ENCODE results near the gene RPL28. TPM values are rescaled to one million over a fixed set of nuclear protein-coding genes. Genes with fewer than 3 reads are reported as not detected.
A peak's percentile ranks its signal among the peaks of the same experiment; 100 is the strongest.

The RPL28 gene
- total and polyA plus RNA-seq, 7 experiments from 2014 or later = 740 to 3,799 (median 2,729) TPM

- Histone ChIP-seq H3K4me1 (ENCODE audit: control insufficient read depth in 2 of 2, insufficient read depth in 2 of 2, low read length in 2 of 2) (peaks cover 45 to 50% of the 10 kb centered on the region in 2 donors), H3K9me3 (ENCODE audit: control insufficient read depth in 2 of 3, low read length in 3 of 3) (no peaks in the 10 kb centered on the region), H3K36me3 (ENCODE audit: control insufficient read depth in 2 of 3, insufficient read depth in 3 of 3, low read length in 3 of 3) (peaks cover 0 to 42% (median 11%) of the 10 kb centered on the region in 3 experiments), H3K27ac (ENCODE audit: low read depth, low read length) (peak overlapping the region; percentile 91), H3K27me3 (ENCODE audit: control insufficient read depth in 2 of 2, insufficient read depth in 2 of 2, low read length in 2 of 2) (no peaks in the 10 kb centered on the region), H3K4me3 (ENCODE audit: low read length) (peak overlapping the region; percentile 92)
- ATAC-seq = peak; percentile 85
- H3K27ac Mint-ChIP-seq = peak overlapping the region; percentile 91 to 100 (median 99)
- intact Hi-C loops (cut with micrococcal nuclease) = loop anchor here (1.0 to 10.0 kb wide), 20 partner anchors 23 to 1518 kb away; partner anchors contain the start of genes HSPBP1 (in 2 of the 2), KMT5C (in 2 of the 2), PPP1R12C (in 2 of the 2) and PPP6R1 (in 2 of the 2)
- POLR2A ChIA-PET = interaction anchor here (0.7 to 7.3 kb wide), 23 partner anchors 14 to 269 kb away, joined by 3 to 82 read pairs (median 5); partner anchors contain the start of genes HSPBP1, ISOC2, KMT5C and PPP1R12C
- CTCF ChIA-PET = interaction anchor here (0.8 to 2.4 kb wide), 5 partner anchors 16 to 125 kb away, joined by 3 to 16 read pairs (median 4); partner anchors contain the start of gene KMT5C
- peaks cover 0 to 8% (median 0%) of the 10 kb centered on the region in 11 donors for H3K9me3 Mint-ChIP-seq
- peaks cover 35 to 72% (median 64%) of the 10 kb centered on the region in 7 donors for H3K4me1 Mint-ChIP-seq
- H3K36me3 Mint-ChIP-seq = peaks cover 7 to 47% (median 19%) of the 10 kb centered on the region in 5 donors
- peak overlapping the region; percentile 94 to 100 (median 100) for H3K4me3 Mint-ChIP-seq
- peaks cover 0 to 3% (median 0%) of the 10 kb centered on the region in 5 donors for H3K27me3 Mint-ChIP-seq
- DNase-seq = peak; percentile 88 to 98 (median 97)
Observed at GRCh38 chr19:55384920-55385723, 610 bp upstream of the RPL28 start.

- Mint-ChIP-seq H3K27ac (peak overlapping the region; percentile 91 to 100 (median 99)), H3K4me1 (peaks cover 43 to 84% (median 71%) of the 10 kb centered on the region in 7 donors), H3K9me3 (peaks cover 0 to 8% (median 0%) of the 10 kb centered on the region in 11 donors), H3K4me3 (peak overlapping the region; percentile 94 to 100 (median 100)), H3K27me3 (peaks cover 0 to 3% (median 0%) of the 10 kb centered on the region in 5 donors), H3K36me3 (peaks cover 5 to 49% (median 19%) of the 10 kb centered on the region in 5 donors)
- peak in 1 of 9 donors; percentile 21 for DNase-seq
- H3K9me3 ChIP-seq (ENCODE audit: control insufficient read depth in 2 of 3, low read length in 3 of 3) = no peaks in the 10 kb centered on the region
- H3K27me3 ChIP-seq (ENCODE audit: control insufficient read depth in 2 of 2, insufficient read depth in 2 of 2, low read length in 2 of 2) = no peaks in the 10 kb centered on the region
- CTCF ChIA-PET = interaction anchor here (0.6 kb wide), 1 partner anchor 295 kb away, joined by 3 read pairs; no protein-coding TSS in a partner anchor
- intact Hi-C loops (cut with micrococcal nuclease) = loop anchor here (5.0 to 10.0 kb wide), 5 partner anchors 34 to 1519 kb away; partner anchors contain the start of genes COX6B2 (in 1 of the 2), MYADM (in 1 of the 2), TSEN34 (in 1 of the 2) and ZNF579 (in 1 of the 2)
- peaks cover 0 to 55% (median 11%) of the 10 kb centered on the region in 3 experiments for H3K36me3 ChIP-seq (ENCODE audit: control insufficient read depth in 2 of 3, insufficient read depth in 3 of 3, low read length in 3 of 3)
- no peak for ATAC-seq
- H3K4me3 ChIP-seq (ENCODE audit: low read length) = peak overlapping the region; percentile 92
- H3K4me1 ChIP-seq (ENCODE audit: control insufficient read depth in 2 of 2, insufficient read depth in 2 of 2, low read length in 2 of 2) = peaks cover 45 to 53% of the 10 kb centered on the region in 2 donors
- peak overlapping the region; percentile 91 for H3K27ac ChIP-seq (ENCODE audit: low read depth, low read length)
- POLR2A ChIA-PET = interaction anchor here (0.6 to 7.3 kb wide), 10 partner anchors 13 to 1197 kb away, joined by 3 to 82 read pairs (median 6); partner anchors contain the start of genes HSPBP1, MBOAT7, UBE2S and ZNF628
Observed at GRCh38 chr19:55386493-55386971, 800 bp downstream of the RPL28 start.

GRCh38 chr19:55387736-55388497, 2.2 kb downstream of the RPL28 start:
- Histone ChIP-seq H3K36me3 (ENCODE audit: control insufficient read depth in 2 of 3, insufficient read depth in 3 of 3, low read length in 3 of 3) (peaks cover 0 to 61% (median 11%) of the 10 kb centered on the region in 3 experiments), H3K27ac (ENCODE audit: low read depth, low read length) (peak overlapping the region; percentile 91), H3K4me1 (ENCODE audit: control insufficient read depth in 2 of 2, insufficient read depth in 2 of 2, low read length in 2 of 2) (peaks cover 39 to 44% of the 10 kb centered on the region in 2 donors), H3K4me3 (ENCODE audit: low read length) (peak overlapping the region; percentile 92), H3K27me3 (ENCODE audit: control insufficient read depth in 2 of 2, insufficient read depth in 2 of 2, low read length in 2 of 2) (no peaks in the 10 kb centered on the region), H3K9me3 (ENCODE audit: control insufficient read depth in 2 of 3, low read length in 3 of 3) (no peaks in the 10 kb centered on the region)
- H3K4me3 Mint-ChIP-seq = peak overlapping the region; percentile 94 to 100 (median 100)
- peak overlapping the region in 8 of 9 donors; percentile 89 to 100 (median 98) for H3K27ac Mint-ChIP-seq
- DNase-seq (no peak), ATAC-seq (no peak)
- H3K9me3 Mint-ChIP-seq = peaks cover 0 to 8% (median 0%) of the 10 kb centered on the region in 11 donors
- peaks cover 4 to 39% (median 19%) of the 10 kb centered on the region in 5 donors for H3K36me3 Mint-ChIP-seq
- ChIA-PET CTCF (interaction anchor here (1.1 kb wide), 1 partner anchor 80 kb away, joined by 3 read pairs; no protein-coding TSS in a partner anchor), POLR2A (interaction anchor here (0.6 to 7.3 kb wide), 15 partner anchors 11 to 237 kb away, joined by 3 to 82 read pairs (median 4); partner anchors contain the start of genes KMT5C, UBE2S, ZNF524 and ZNF628)
- intact Hi-C loops (cut with micrococcal nuclease) = loop anchor here (5.0 to 10.0 kb wide), 5 partner anchors 36 to 1521 kb away; partner anchors contain the start of genes COX6B2 (in 1 of the 2), MYADM (in 1 of the 2), TSEN34 (in 1 of the 2) and ZNF579 (in 1 of the 2)
- H3K27me3 Mint-ChIP-seq = peaks cover 0 to 3% (median 0%) of the 10 kb centered on the region in 5 donors
- peaks cover 36 to 78% (median 60%) of the 10 kb centered on the region in 7 donors for H3K4me1 Mint-ChIP-seq

- peak overlapping the region in 7 of 9 donors; percentile 39 to 87 (median 56) for H3K27ac Mint-ChIP-seq
- ChIA-PET CTCF (interaction anchor here (0.6 to 1.0 kb wide), 3 partner anchors 11 to 43 kb away, joined by 3 read pairs; no protein-coding TSS in a partner anchor), POLR2A (interaction anchor here (0.9 to 7.3 kb wide), 3 partner anchors 16 to 66 kb away, joined by 3 to 82 read pairs (median 5); partner anchors contain the start of gene UBE2S)
- intact Hi-C loops (cut with micrococcal nuclease) = loop anchor here (5.0 to 10.0 kb wide), 5 partner anchors 37 to 1522 kb away; partner anchors contain the start of genes COX6B2 (in 1 of the 2), MYADM (in 1 of the 2), TSEN34 (in 1 of the 2) and ZNF579 (in 1 of the 2)
- peak overlapping the region; percentile 91 for H3K27ac ChIP-seq (ENCODE audit: low read depth, low read length)
- DNase-seq (no peak), ATAC-seq (no peak)
- H3K36me3 ChIP-seq (ENCODE audit: control insufficient read depth in 2 of 3, insufficient read depth in 3 of 3, low read length in 3 of 3) = peaks cover 0 to 65% (median 11%) of the 10 kb centered on the region in 3 experiments
- H3K4me1 ChIP-seq (ENCODE audit: control insufficient read depth in 2 of 2, insufficient read depth in 2 of 2, low read length in 2 of 2) = peaks cover 30 to 35% of the 10 kb centered on the region in 2 donors
- peaks cover 32 to 68% (median 54%) of the 10 kb centered on the region in 7 donors for H3K4me1 Mint-ChIP-seq
- no peak overlapping the region for H3K4me3 ChIP-seq (ENCODE audit: low read length)
- peak overlapping the region in 9 of 10 donors; percentile 28 to 100 (median 45) for H3K4me3 Mint-ChIP-seq
- H3K27me3 ChIP-seq (ENCODE audit: control insufficient read depth in 2 of 2, insufficient read depth in 2 of 2, low read length in 2 of 2) = no peaks in the 10 kb centered on the region
- H3K27me3 Mint-ChIP-seq = peaks cover 0 to 3% (median 0%) of the 10 kb centered on the region in 5 donors
- peaks cover 4 to 40% (median 19%) of the 10 kb centered on the region in 5 donors for H3K36me3 Mint-ChIP-seq
- peaks cover 0 to 8% (median 0%) of the 10 kb centered on the region in 11 donors for H3K9me3 Mint-ChIP-seq
- H3K9me3 ChIP-seq (ENCODE audit: control insufficient read depth in 2 of 3, low read length in 3 of 3) = no peaks in the 10 kb centered on the region
Observed at GRCh38 chr19:55389386-55390317, 3.9 kb downstream of the RPL28 start.

GRCh38 chr19:55390461-55390880, 4.7 kb downstream of the RPL28 start:
- intact Hi-C loops (cut with micrococcal nuclease) = no loop called here
- peak overlapping the region in 4 of 10 donors; percentile 6 to 100 (median 54) for H3K4me3 Mint-ChIP-seq
- Histone ChIP-seq H3K9me3 (ENCODE audit: control insufficient read depth in 2 of 3, low read length in 3 of 3) (no peaks in the 10 kb centered on the region), H3K4me1 (ENCODE audit: control insufficient read depth in 2 of 2, insufficient read depth in 2 of 2, low read length in 2 of 2) (peaks cover 25 to 30% of the 10 kb centered on the region in 2 donors), H3K4me3 (ENCODE audit: low read length) (no peak overlapping the region), H3K36me3 (ENCODE audit: control insufficient read depth in 2 of 3, insufficient read depth in 3 of 3, low read length in 3 of 3) (peaks cover 0 to 65% (median 11%) of the 10 kb centered on the region in 3 experiments), H3K27ac (ENCODE audit: low read depth, low read length) (peak overlapping the region; percentile 15), H3K27me3 (ENCODE audit: control insufficient read depth in 2 of 2, insufficient read depth in 2 of 2, low read length in 2 of 2) (no peaks in the 10 kb centered on the region)
- H3K36me3 Mint-ChIP-seq = peaks cover 4 to 40% (median 19%) of the 10 kb centered on the region in 5 donors
- no peak for DNase-seq
- no peak for ATAC-seq
- H3K9me3 Mint-ChIP-seq = peaks cover 0 to 7% (median 0%) of the 10 kb centered on the region in 11 donors
- H3K27me3 Mint-ChIP-seq = peaks cover 0 to 3% (median 0%) of the 10 kb centered on the region in 5 donors
- peaks cover 32 to 62% (median 47%) of the 10 kb centered on the region in 7 donors for H3K4me1 Mint-ChIP-seq
- CTCF ChIA-PET = interaction anchor here (0.6 to 1.0 kb wide), 2 partner anchors 11 to 37 kb away, joined by 3 read pairs; no protein-coding TSS in a partner anchor
- peak overlapping the region in 6 of 9 donors; percentile 3 to 77 (median 58) for H3K27ac Mint-ChIP-seq
- POLR2A ChIA-PET = interaction anchor here (0.9 to 7.3 kb wide), 2 partner anchors 15 to 65 kb away, joined by 3 to 82 read pairs; partner anchors contain the start of gene UBE2S
